Fibroblast of peridontal ligament (primary cell): ENCODE data around the gene DOCK4.
A peak's percentile ranks its signal among the peaks of the same experiment; 100 is the strongest.

ENCODE experiments used
- DNase-seq: peaks from one replicate; pipeline ENCODE4 v3.0.0-alpha.2; 2010; ENCODE audit errors: extremely low read depth

Gene DOCK4

GRCh38 chr7:112223310-112223709, 17.1 kb upstream of the DOCK4 start:
- DNase-seq: no peak

GRCh38 chr7:112220877-112221434, 14.8 kb upstream of the DOCK4 start:
- no peak for DNase-seq

GRCh38 chr7:112215787-112216186, 9.6 kb upstream of the DOCK4 start:
- DNase-seq: no peak

- no peak for DNase-seq
These were observed 8.7 kb upstream of the DOCK4 start for GRCh38 chr7:112214883-112215282.

GRCh38 chr7:112214268-112214667, 8.1 kb upstream of the DOCK4 start:
- no peak for DNase-seq

- DNase-seq: no peak
These were observed 7.5 kb upstream of the DOCK4 start for GRCh38 chr7:112213735-112214134.

GRCh38 chr7:112212571-112212970, 6.4 kb upstream of the DOCK4 start:
- DNase-seq: no peak

- peak; percentile 64 for DNase-seq
These were observed 5.2 kb upstream of the DOCK4 start for GRCh38 chr7:112211348-112211907.

GRCh38 chr7:112207765-112208164, 1.6 kb upstream of the DOCK4 start:
- DNase-seq: no peak

GRCh38 chr7:112206991-112207592, 893 bp upstream of the DOCK4 start:
- DNase-seq: peak; percentile 18

- peak; percentile 70 for DNase-seq
These were observed 609 bp downstream of the DOCK4 start for GRCh38 chr7:112205343-112206237.

- DNase-seq: peak; percentile 24
These were observed 1.5 kb downstream of the DOCK4 start for GRCh38 chr7:112204499-112205342.

- no peak for DNase-seq
These were observed 2.8 kb downstream of the DOCK4 start for GRCh38 chr7:112203365-112203739.

GRCh38 chr7:112202816-112203215, 3.4 kb downstream of the DOCK4 start:
- DNase-seq: no peak

- DNase-seq: no peak
These were observed 4.4 kb downstream of the DOCK4 start for GRCh38 chr7:112201839-112202238.

- DNase-seq: peak; percentile 48
These were observed 4.8 kb downstream of the DOCK4 start for GRCh38 chr7:112201411-112201810.

- no peak for DNase-seq
These were observed 6.5 kb downstream of the DOCK4 start for GRCh38 chr7:112199672-112200071.

- peak; percentile 62 for DNase-seq
These were observed 7.1 kb downstream of the DOCK4 start for GRCh38 chr7:112199035-112199655.

- no peak for DNase-seq
These were observed 8.9 kb downstream of the DOCK4 start for GRCh38 chr7:112197322-112197721.

- DNase-seq: no peak
These were observed 10.5 kb downstream of the DOCK4 start for GRCh38 chr7:112195717-112196116.

GRCh38 chr7:112193915-112194502, 12.2 kb downstream of the DOCK4 start:
- DNase-seq: no peak
